SU-DHL-6 (cell line): Measurements from ENCODE around the gene ZNF628.

Source experiments
- CTCF ChIP-seq: fragments of 200-600 bp; sonication (generic); IDR thresholded peaks from one replicate; pipeline ENCODE4 v1.5.1; 2017; ENCODE audit warnings: antibody characterized with exemption, mild to moderate bottlenecking, low read length, moderate library complexity; ENCODE audit not compliant: insufficient read depth, poor library complexity, severe bottlenecking
- EZH2phosphoT487 ChIP-seq: fragments of 200-600 bp; sonication (generic), shearing (Covaris generic); conservative IDR thresholded peaks from 2 replicates; pipeline ENCODE4 v1.6.1; 2018; ENCODE audit warnings: mild to moderate bottlenecking, antibody characterized with exemption, low read length, moderate library complexity, mixed read lengths

GRCh38 chr19:55451965-55452748, 24.3 kb upstream of the ZNF628 start:
- no peak for TF ChIP-seq CTCF
- TF ChIP-seq EZH2phosphoT487, result no peak
